K562 (cell line): ENCODE results near the gene KMT5C. TPM values are rescaled to one million over a fixed set of nuclear protein-coding genes. Genes with fewer than 3 reads are reported as not detected.

Experiments
- ATAC-seq: fragments of 200-7000 bp; cut with Tn5 transposase; 3 replicates; pipeline ENCODE4 v1.9.1; 2020; ENCODE audit warnings: moderate library complexity
- BruUV-seq: library from RNA; stranded (reverse); fragments of 400-500 nt; replicated peaks from 2 replicates; lab custom pipeline; 2021; lab: Mats Ljungman, UMichigan
- CTCF ChIA-PET: fragments of 300-600 bp; formaldehyde crosslinking; extraction: SDS; loops from one replicate; lab custom pipeline; 2021; ENCODE audit warnings: low intra/inter-chr PET ratio; lab: Yijun Ruan, JAX
- POLR2A ChIA-PET: fragments of 300-600, 350-650 bp; sonication (Branson Sonifier 250); formaldehyde crosslinking; extraction: SDS; loops from one replicate; lab custom pipeline; 2021; ENCODE audit warnings: antibody characterized with exemption, inconsistent platforms; lab: Yijun Ruan, JAX
- DNase-seq, 4 experiments: peaks; one replicate each; pipeline versions ENCODE4 v3.0.0 to v3.0.0-alpha.2; 2011 to 2018; ENCODE audit warnings: low spot score in 3 of 4, mixed read lengths in 3 of 4; ENCODE audit errors: extremely low read depth in 1 of 4
- FAIRE-seq: peaks from 2 replicates; lab custom pipeline; 2011; peaks lifted over from hg19 to GRCh38; lab: Jason Lieb, UNC
- H2AFZ ChIP-seq: 2 replicates; pipeline ENCODE4 v1.6.0; 2011; ENCODE audit warnings: low read depth, low read length, control low read depth, inconsistent platforms
- H3K27ac ChIP-seq: fragments of 200-600 bp; 3 replicates; pipeline ENCODE4 v1.8.0; 2011; ENCODE audit warnings: low read depth, mild to moderate bottlenecking, control low read depth, inconsistent platforms, low read length, moderate library complexity, mixed read lengths; ENCODE audit errors: extremely low read depth
- H3K27me3 ChIP-seq, 2 experiments: fragments of 300-600 bp in 1 of 2; 2 replicates in 1 of 2; 3 replicates in 1 of 2; pipeline versions ENCODE4 v1.6.0 to v1.8.0; 2011; ENCODE audit warnings: inconsistent platforms in 2 of 2, low read length in 2 of 2, mild to moderate bottlenecking in 1 of 2, mixed read lengths in 1 of 2, moderate library complexity in 1 of 2; ENCODE audit not compliant: control insufficient read depth in 2 of 2, insufficient read depth in 2 of 2
- H3K36me3 ChIP-seq: fragments of 300-600 bp; 3 replicates; pipeline ENCODE4 v1.8.0; 2011; ENCODE audit warnings: mild to moderate bottlenecking, low read length, inconsistent platforms; ENCODE audit not compliant: control insufficient read depth, insufficient read depth
- H3K4me1 ChIP-seq, 2 experiments: fragments of 200-600 bp in 1 of 2; replicated peaks in 1 of 2; 2 replicates in 1 of 2; 3 replicates in 1 of 2; pipeline versions ENCODE4 v1.5.1 to v1.8.0; 2011; ENCODE audit warnings: inconsistent platforms in 2 of 2, low read length in 2 of 2, mild to moderate bottlenecking in 1 of 2, mixed read lengths in 1 of 2, moderate library complexity in 1 of 2; ENCODE audit not compliant: control insufficient read depth in 2 of 2, insufficient read depth in 2 of 2
- H3K4me2 ChIP-seq: 2 replicates; pipeline ENCODE4 v1.6.1; 2011; ENCODE audit warnings: low read length, control low read depth, inconsistent platforms, mixed read lengths; ENCODE audit not compliant: insufficient read depth
- H3K4me3 ChIP-seq: fragments of 200-600 bp; sonication (generic), shearing (Covaris generic); 2 replicates; pipeline ENCODE4 v1.5.1; 2016; ENCODE audit warnings: control low read depth, inconsistent platforms
- H3K79me2 ChIP-seq: fragments of 200-600 bp; 3 replicates; pipeline ENCODE4 v1.8.0; 2011; ENCODE audit warnings: low read length, inconsistent platforms; ENCODE audit not compliant: control insufficient read depth, insufficient read depth
- H3K9ac ChIP-seq, 2 experiments: 2 replicates each; pipeline versions ENCODE4 v1.6.0 to v1.6.1; 2011; ENCODE audit warnings: low read depth in 2 of 2, low read length in 2 of 2, control low read depth in 1 of 2, inconsistent platforms in 1 of 2, mild to moderate bottlenecking in 1 of 2, mixed read lengths in 1 of 2; ENCODE audit not compliant: insufficient read depth in 1 of 2
- H3K9me1 ChIP-seq: one replicate; pipeline ENCODE4 v1.6.0; 2011; ENCODE audit warnings: inconsistent platforms, mild to moderate bottlenecking, low read length, moderate library complexity; ENCODE audit not compliant: control insufficient read depth, insufficient read depth
- H3K9me3 ChIP-seq: replicated peaks from 2 replicates; pipeline ENCODE4 v1.5.1; 2011; ENCODE audit warnings: low read depth, low read length, inconsistent platforms; ENCODE audit not compliant: control insufficient read depth, insufficient read depth
- H4K20me1 ChIP-seq: replicated peaks from 2 replicates; pipeline ENCODE4 v1.6.1; 2011; ENCODE audit warnings: low read length, inconsistent platforms, mixed read lengths; ENCODE audit not compliant: control insufficient read depth, insufficient read depth
- CXXC5 ChIP-seq: fragments of 250-450 bp; sonication (Bioruptor Pico); IDR thresholded peaks from 2 replicates; pipeline ENCODE4 v1.8.0; 2022; ENCODE audit warnings: inconsistent platforms, mild to moderate bottlenecking, moderate library complexity
- FIP1L1 ChIP-seq: fragments of 200-400 bp; formaldehyde crosslinking; IDR thresholded peaks from 2 replicates; pipeline ENCODE4 v1.6.1; 2018; ENCODE audit warnings: mild to moderate bottlenecking, low read depth, low read length; ENCODE audit not compliant: poor library complexity, severe bottlenecking
- ILK ChIP-seq: fragments of 450-650 bp; IDR thresholded peaks from 2 replicates; pipeline ENCODE4 v1.6.1; 2016; ENCODE audit warnings: missing genetic modification characterization, low read depth, mild to moderate bottlenecking, missing compliant biosample characterization, moderate library complexity, borderline replicate concordance
- MYNN ChIP-seq, 2 experiments: sonication (generic); formaldehyde crosslinking in 1 of 2; IDR thresholded peaks; 2 replicates each; pipeline versions ENCODE4 v1.5.0 to v1.6.1; 2016 to 2020; ENCODE audit warnings: antibody characterized with exemption in 1 of 2, missing genetic modification reagents in 1 of 2
- POLR2A ChIP-seq: fragments of 450-650 bp; conservative IDR thresholded peaks from 2 replicates; pipeline ENCODE4 v1.6.1; 2016
- POLR2AphosphoS5 ChIP-seq: IDR thresholded peaks from 2 replicates; pipeline ENCODE4 v1.6.1; 2011; ENCODE audit warnings: mild to moderate bottlenecking, low read depth, low read length, moderate library complexity; ENCODE audit not compliant: control insufficient read depth, insufficient read depth
- POLR2B ChIP-seq: fragments of 450-650 bp; IDR thresholded peaks from 2 replicates; pipeline ENCODE4 v1.6.1; 2018; ENCODE audit warnings: low read depth; ENCODE audit not compliant: partially characterized antibody
- POLR2G ChIP-seq: fragments of 200-400 bp; formaldehyde crosslinking; IDR thresholded peaks from 2 replicates; pipeline ENCODE4 v1.6.1; 2017; ENCODE audit warnings: low read depth, mild to moderate bottlenecking, antibody characterized with exemption, low read length, moderate library complexity
- RBFOX2 ChIP-seq: fragments of 200-400 bp; formaldehyde crosslinking; IDR thresholded peaks from 2 replicates; pipeline ENCODE4 v1.6.1; 2017; ENCODE audit warnings: low read depth, mild to moderate bottlenecking, low read length, moderate library complexity
- SUPT5H ChIP-seq: fragments of 450-650 bp; IDR thresholded peaks from 2 replicates; pipeline ENCODE4 v1.6.1; 2016
- WGBS: fragments of 100-300 bp; shearing (Covaris generic); methylation state at CpG from one replicate; pipeline ENCODE4 v1.1.6; 2016; ENCODE audit warnings: low coverage, mixed read lengths; ENCODE audit not compliant: insufficient coverage; ENCODE audit errors: missing lambda C conversion rate; 5-methylcytosine and 5-hydroxymethylcytosine counted together
- in situ Hi-C: fragments of 300-500 bp; cut with MboI; formaldehyde crosslinking; loops from 4 replicates; pipeline ENCODE4 v1.15.0; 2018; ENCODE audit warnings: inconsistent platforms, mixed read lengths
- intact Hi-C: fragments of 100-400 bp; cut with micrococcal nuclease; formaldehyde crosslinking; loops from 2 replicates; pipeline ENCODE4 v1.14.2; 2022
- polyA plus RNA-seq, 8 experiments: library from polyadenylated mRNA; depleted of rRNA in 4 of 8; stranded (reverse) in 5 of 8; unstranded in 3 of 8; fragments of >200 nt; fragmentation: Nextera tagmentation in 2 of 8; fragmentation: Illumina TruSeq in 1 of 8; extraction: Ambion mirVana in 2 of 8; extraction: Trizol in 1 of 8; gene quantifications; 2 replicates each; pipeline versions ENCODE4 v1.2.1 to v1.2.3, GENCODE V29; 2011 to 2014; ENCODE audit warnings: inconsistent platforms in 1 of 8, missing spikeins in 1 of 8
- total RNA-seq, 7 experiments: library from RNA; depleted of rRNA in 6 of 7; stranded (reverse); fragments of >200 nt in 6 of 7; fragmentation: Illumina TruSeq in 2 of 7; extraction: Trizol in 2 of 7; gene quantifications; 2 replicates each; pipeline versions ENCODE4 v1.2.1 to v1.2.3, GENCODE V29; 2011 to 2021; ENCODE audit warnings: low replicate concordance in 1 of 7

Gene KMT5C
- total and polyA plus RNA-seq, 9 of the 15 experiments (the other 6 are each of a cell fraction or from before 2014, with no cell fraction given), result 0.15 to 53.5 (median 16.6) TPM

GRCh38 chr19:55389386-55390317, 50.0 kb downstream of the KMT5C start:
- no peak for ATAC-seq
- DNase-seq, result no peak
- H3K27me3 ChIP-seq, result no peaks in the 10 kb centered on the region
- no peaks in the 10 kb centered on the region for H3K9me3 ChIP-seq
- peak overlapping the region; percentile 20; the same call in 1 of the 3 replicates for H3K27ac ChIP-seq
- no TSS peak for BruUV-seq
- peak overlapping the region; percentile 13 to 98; a peak in 3 of 4 replicates for H3K9ac ChIP-seq
- POLR2A ChIA-PET, result interaction anchor here (0.6 to 12.9 kb wide), 9 partner anchors 9 to 506 kb away, joined by 3 to 195 read pairs (median 4); partner anchors contain the start of gene UBE2S
- in situ Hi-C loops, result no loop called here
- no peak for FAIRE-seq
- TF ChIP-seq POLR2B (peak; percentile 49), FIP1L1 (no peak), RBFOX2 (peak; percentile 43), MYNN (IDR thresholded peaks at IDR 0.05) (peak; percentile 70; the same call in 1 of the 2 replicates), MYNN (CRISPR knock-in tag; IDR thresholded peaks at IDR 0.05) (no peak), SUPT5H (peak; percentile 34; the same call in 1 of the 2 replicates), CXXC5 (no peak), POLR2AphosphoS5 (peak; percentile 48; the same call in 1 of the 2 replicates), ILK (tag) (no peak), POLR2G (0 out of 2 replicates have a peak, but pooled peaks have one; percentile 12), POLR2A (peak; percentile 50)
- H3K4me2 ChIP-seq, result peak overlapping the region; percentile 94
- H3K4me1 ChIP-seq, result peaks cover 47 to 65% of the 10 kb centered on the region in 2 experiments
- no peak overlapping the region for H3K4me3 ChIP-seq
- H3K36me3 ChIP-seq, result peaks cover 55% of the 10 kb centered on the region
- intact Hi-C loops, result loop anchor here (5.0 kb wide), 2 partner anchors 63 to 87 kb away; no protein-coding TSS in a partner anchor
- no peak overlapping the region for H2AFZ ChIP-seq
- peaks cover 19% of the 10 kb centered on the region for H3K9me1 ChIP-seq
- H3K79me2 ChIP-seq, result peaks cover 48% of the 10 kb centered on the region
- CTCF ChIA-PET, result no interaction called here
- H4K20me1 ChIP-seq, result peaks cover 54% of the 10 kb centered on the region
- 80% methylated on average over 21 of the region's 21 CpGs for WGBS
